H9 (cell line): Measurements from ENCODE around the gene CCSER1. TPM values are rescaled to one million over a fixed set of nuclear protein-coding genes. Genes with fewer than 3 reads are reported as not detected.

ENCODE experiments used
- DNase-seq: peaks from one replicate; pipeline ENCODE4 v3.0.0-alpha.2; 2017
- H2AFZ ChIP-seq: one replicate; pipeline ENCODE4 v1.6.1; 2013; ENCODE audit warnings: mild to moderate bottlenecking, low read length, control low read depth, moderate library complexity
- H2AK5ac ChIP-seq: 2 replicates; pipeline ENCODE4 v1.6.1; 2013; ENCODE audit warnings: low read length, control low read depth, mixed read lengths; ENCODE audit not compliant: insufficient read length
- H2BK120ac ChIP-seq: one replicate; pipeline ENCODE4 v1.6.1; 2013; ENCODE audit warnings: low read depth, mild to moderate bottlenecking, low read length, control low read depth, inconsistent platforms; ENCODE audit not compliant: poor library complexity, severe bottlenecking
- H2BK12ac ChIP-seq: 2 replicates; pipeline ENCODE4 v1.6.1; 2013; ENCODE audit warnings: low read length, control low read depth, mixed read lengths, low read depth; ENCODE audit not compliant: insufficient read length
- H2BK15ac ChIP-seq: 2 replicates; pipeline ENCODE4 v1.6.1; 2013; ENCODE audit warnings: low read depth, low read length, control low read depth
- H2BK20ac ChIP-seq: one replicate; pipeline ENCODE4 v1.6.1; 2013; ENCODE audit warnings: low read depth, mild to moderate bottlenecking, low read length, control low read depth, inconsistent platforms; ENCODE audit not compliant: poor library complexity, severe bottlenecking
- H2BK5ac ChIP-seq: 2 replicates; pipeline ENCODE4 v1.6.1; 2013; ENCODE audit warnings: low read length, control low read depth, mixed read lengths; ENCODE audit not compliant: insufficient read length
- H3K14ac ChIP-seq: 2 replicates; pipeline ENCODE4 v1.6.1; 2013; ENCODE audit warnings: low read length, control low read depth; ENCODE audit not compliant: insufficient read depth
- H3K18ac ChIP-seq: 2 replicates; pipeline ENCODE4 v1.6.1; 2013; ENCODE audit warnings: low read depth, mild to moderate bottlenecking, mixed read lengths, low read length, control low read depth; ENCODE audit not compliant: insufficient read length
- H3K23ac ChIP-seq: 2 replicates; pipeline ENCODE4 v1.6.1; 2013; ENCODE audit warnings: low read length, control low read depth, mixed read lengths, low read depth; ENCODE audit not compliant: insufficient read length
- H3K23me2 ChIP-seq: 2 replicates; pipeline ENCODE4 v1.6.1; 2013; ENCODE audit warnings: low read depth, mild to moderate bottlenecking, mixed read lengths, low read length, control low read depth; ENCODE audit not compliant: insufficient read length, poor library complexity, severe bottlenecking
- H3K27ac ChIP-seq: 2 replicates; pipeline ENCODE4 v1.5.1; 2013; ENCODE audit warnings: low read length, control low read depth, mixed read lengths, low read depth; ENCODE audit not compliant: insufficient read length
- H3K27me3 ChIP-seq: 2 replicates; pipeline ENCODE4 v1.6.1; 2013; ENCODE audit warnings: low read length, control low read depth, inconsistent platforms; ENCODE audit not compliant: insufficient read depth
- H3K4ac ChIP-seq: 2 replicates; pipeline ENCODE4 v1.6.1; 2013; ENCODE audit warnings: low read depth, mild to moderate bottlenecking, control low read depth, inconsistent platforms, low read length, moderate library complexity
- H3K4me1 ChIP-seq: 2 replicates; pipeline ENCODE4 v1.6.1; 2013; ENCODE audit warnings: low read length, control low read depth, inconsistent platforms; ENCODE audit not compliant: insufficient read depth
- H3K4me2 ChIP-seq: 2 replicates; pipeline ENCODE4 v1.6.1; 2013; ENCODE audit warnings: low read length, control low read depth, mixed read lengths; ENCODE audit not compliant: insufficient read length, insufficient read depth
- H3K56ac ChIP-seq: 2 replicates; pipeline ENCODE4 v1.6.1; 2013; ENCODE audit warnings: low read depth, mild to moderate bottlenecking, mixed read lengths, low read length, control low read depth; ENCODE audit not compliant: insufficient read length
- H3K79me1 ChIP-seq: 2 replicates; pipeline ENCODE4 v1.6.1; 2013; ENCODE audit warnings: low read depth, mild to moderate bottlenecking, moderate library complexity, low read length, control low read depth, inconsistent platforms; ENCODE audit not compliant: insufficient read depth, poor library complexity, severe bottlenecking
- H3K79me2 ChIP-seq: 2 replicates; pipeline ENCODE4 v1.6.1; 2013; ENCODE audit warnings: low read length, control low read depth, inconsistent platforms; ENCODE audit not compliant: insufficient read depth
- H3K9ac ChIP-seq: 2 replicates; pipeline ENCODE4 v1.6.1; 2013; ENCODE audit warnings: low read length, control low read depth, mixed read lengths; ENCODE audit not compliant: insufficient read length; ENCODE audit errors: extremely low read depth
- H3K9me3 ChIP-seq: one replicate; pipeline ENCODE4 v1.6.1; 2013; ENCODE audit warnings: low read depth, low read length, inconsistent platforms; ENCODE audit not compliant: control insufficient read depth
- H3T11ph ChIP-seq: one replicate; pipeline ENCODE4 v1.6.1; 2013; ENCODE audit warnings: mild to moderate bottlenecking, low read length, control low read depth, inconsistent platforms
- H4K20me1 ChIP-seq: one replicate; pipeline ENCODE4 v1.6.1; 2013; ENCODE audit not compliant: control insufficient read depth, insufficient read length, insufficient read depth
- H4K5ac ChIP-seq: 2 replicates; pipeline ENCODE4 v1.6.1; 2013; ENCODE audit warnings: low read depth, mild to moderate bottlenecking, mixed read lengths, low read length, control low read depth; ENCODE audit not compliant: insufficient read length
- H4K8ac ChIP-seq: replicated peaks from 2 replicates; pipeline ENCODE4 v1.6.1; 2013; ENCODE audit warnings: low read length, control low read depth, mixed read lengths, low read depth; ENCODE audit not compliant: insufficient read length
- H4K91ac ChIP-seq: 2 replicates; pipeline ENCODE4 v1.6.1; 2013; ENCODE audit warnings: low read depth, mild to moderate bottlenecking, moderate library complexity, mixed read lengths, low read length, control low read depth; ENCODE audit not compliant: insufficient read length
- H3K27ac Mint-ChIP-seq, 3 experiments: 2 replicates in 2 of 3; 3 replicates in 1 of 3; pipeline ENCODE4 v1.8.0; 2020 to 2021; ENCODE audit warnings: mixed read lengths in 3 of 3, mild to moderate bottlenecking in 1 of 3, moderate library complexity in 1 of 3
- H3K27me3 Mint-ChIP-seq: 2 replicates; pipeline ENCODE4 v1.8.0; 2021; ENCODE audit warnings: low read depth, mild to moderate bottlenecking, moderate library complexity, mixed read lengths
- H3K36me3 Mint-ChIP-seq, 3 experiments: 2 replicates in 2 of 3; 3 replicates in 1 of 3; pipeline ENCODE4 v1.8.0; 2020 to 2021; ENCODE audit warnings: low read depth in 3 of 3, mixed read lengths in 3 of 3; ENCODE audit not compliant: insufficient read depth in 1 of 3
- H3K4me1 Mint-ChIP-seq, 2 experiments: 2 replicates each; pipeline ENCODE4 v1.8.0; 2020; ENCODE audit warnings: mixed read lengths in 2 of 2
- H3K4me3 Mint-ChIP-seq, 2 experiments: 2 replicates in 1 of 2; 3 replicates in 1 of 2; pipeline ENCODE4 v1.8.0; 2020 to 2021; ENCODE audit warnings: mild to moderate bottlenecking in 2 of 2, mixed read lengths in 2 of 2, moderate library complexity in 1 of 2
- H3K9me3 Mint-ChIP-seq, 2 experiments: 2 replicates in 1 of 2; 3 replicates in 1 of 2; pipeline ENCODE4 v1.8.0; 2020; ENCODE audit warnings: mild to moderate bottlenecking in 2 of 2, mixed read lengths in 2 of 2, moderate library complexity in 1 of 2
- CTCF ChIP-seq: fragments of 200-600 bp; sonication (generic); conservative IDR thresholded peaks from 3 replicates; pipeline ENCODE4 v1.8.0; 2021; ENCODE audit warnings: antibody characterized with exemption, mild to moderate bottlenecking
- WGBS: extraction: QIAGEN DNeasy Blood & Tissue Kit; methylation state at CpG from one replicate; pipeline ENCODE4 v1.1.7; 2013; ENCODE audit warnings: missing lambda C conversion rate, low lambda C conversion rate, mixed read lengths; ENCODE audit not compliant: insufficient read length; ENCODE audit errors: extremely low coverage; 5-methylcytosine and 5-hydroxymethylcytosine counted together
- total RNA-seq: library from RNA; stranded (reverse); gene quantifications from 2 replicates; pipeline ENCODE4 v1.2.1, GENCODE V29; 2021

The CCSER1 gene
- total RNA-seq, 1 experiment from 2014 or later = 0.37 TPM

DNA sequence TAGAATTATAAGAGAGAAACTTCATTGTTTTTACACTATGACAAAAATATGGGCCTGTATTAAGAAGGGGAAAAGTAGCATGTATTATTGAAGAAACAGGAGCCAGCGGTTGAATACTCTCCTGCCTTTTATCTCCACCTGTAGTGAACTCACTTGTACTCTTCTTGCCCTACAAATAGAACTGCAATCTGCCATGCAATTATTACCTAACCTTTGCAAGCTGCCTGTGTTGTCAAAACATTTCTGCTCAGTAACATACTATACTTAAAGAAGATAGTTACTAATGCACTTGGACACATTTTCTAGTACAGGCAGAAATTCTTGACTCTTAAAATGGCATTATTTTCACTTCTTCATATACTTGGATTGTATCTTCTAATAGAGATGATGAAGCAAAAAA lies 1358.2 kb downstream of the CCSER1 start:
- H3K4me1 Mint-ChIP-seq = peaks cover 4 to 11% of the 10 kb centered on the region in 2 experiments
- no peak overlapping the region for H2BK20ac ChIP-seq
- no peak overlapping the region for H3K27ac Mint-ChIP-seq
- H3K14ac ChIP-seq = no peak overlapping the region
- no peak overlapping the region for H3K18ac ChIP-seq
- H2BK15ac ChIP-seq = no peak overlapping the region
- no peak for DNase-seq
- H3K4me1 ChIP-seq = no peaks in the 10 kb centered on the region; the same call in 1 of the 2 replicates
- H3T11ph ChIP-seq = no peak overlapping the region
- H3K27ac ChIP-seq = no peak overlapping the region
- H2BK5ac ChIP-seq = no peak overlapping the region
- H3K23me2 ChIP-seq = no peaks in the 10 kb centered on the region
- no peaks in the 10 kb centered on the region for H3K79me2 ChIP-seq
- no CpG with 5 or more reads among the region's 1 CpG for WGBS
- no peak overlapping the region for H4K91ac ChIP-seq
- no peaks in the 10 kb centered on the region for H4K20me1 ChIP-seq
- no peaks in the 10 kb centered on the region; a peak in 2 of 7 replicates for H3K36me3 Mint-ChIP-seq
- TF ChIP-seq CTCF = no peak
- H4K5ac ChIP-seq = no peak overlapping the region
- no peak overlapping the region for H3K9ac ChIP-seq
- H3K4me3 Mint-ChIP-seq = no peak overlapping the region
- H3K79me1 ChIP-seq = no peaks in the 10 kb centered on the region
- H2AK5ac ChIP-seq = no peak overlapping the region
- H3K9me3 Mint-ChIP-seq = no peaks in the 10 kb centered on the region; a peak in 1 of 5 replicates
- H2BK12ac ChIP-seq = no peak overlapping the region
- no peaks in the 10 kb centered on the region; the same call in 1 of the 2 replicates for H3K27me3 ChIP-seq
- no peaks in the 10 kb centered on the region for H3K9me3 ChIP-seq
- no peak overlapping the region for H3K4ac ChIP-seq
- no peak overlapping the region for H3K23ac ChIP-seq
- H3K56ac ChIP-seq = no peak overlapping the region
- no peak overlapping the region for H2AFZ ChIP-seq
- H3K4me2 ChIP-seq = no peak overlapping the region
- H3K27me3 Mint-ChIP-seq = no peaks in the 10 kb centered on the region
- no peak overlapping the region for H4K8ac ChIP-seq
- no peak overlapping the region for H2BK120ac ChIP-seq
